ENCODE results near the gene FAH. TPM values are rescaled to one million over a fixed set of nuclear protein-coding genes. Genes with fewer than 3 reads are reported as not detected.

FAH gene
- total and polyA plus RNA-seq, 2 donors (not counting 3 experiments of a cell fraction or from before 2014, with no cell fraction given): 18.2 to 18.7 TPM

- POLR2A ChIA-PET: no interaction called here
- H3K36me3 ChIP-seq (ENCODE audit: control insufficient read depth in 2 of 2, extremely low read depth in 1 of 2, insufficient read depth in 2 of 2, low read length in 2 of 2): no peaks in the 10 kb centered on the region
- DNase-seq (ENCODE audit: low read depth, low spot score): no peak
- CTCF ChIA-PET: no interaction called here
- FAIRE-seq: no peak
- BruUV-seq (replicated peaks): no TSS peak
- H3K79me2 ChIP-seq (ENCODE audit: control insufficient read depth, insufficient read depth, low read length): no peaks in the 10 kb centered on the region
- H3K9me3 ChIP-seq (replicated peaks; ENCODE audit: control insufficient read depth, insufficient read depth, low read length): no peaks in the 10 kb centered on the region
- H4K20me1 ChIP-seq (replicated peaks; ENCODE audit: control insufficient read depth, extremely low read depth, insufficient read depth, low read length): no peaks in the 10 kb centered on the region
- intact Hi-C loops (cut with micrococcal nuclease): no loop called here
- no peak overlapping the region for H3K9ac ChIP-seq (replicated peaks; ENCODE audit: extremely low read depth, insufficient read depth, low read length)
- H3K4me1 ChIP-seq (ENCODE audit: control insufficient read depth, extremely low read depth, insufficient read depth, low read length): no peaks in the 10 kb centered on the region
- H3K4me2 ChIP-seq (ENCODE audit: insufficient read depth, low read length): no peak overlapping the region
- TF ChIP-seq POLR2AphosphoS5 (IDR thresholded peaks at IDR 0.05; ENCODE audit: insufficient read depth, low read depth, low read length): no peak
- TF ChIP-seq FOS (IDR thresholded peaks at IDR 0.05; ENCODE audit: borderline replicate concordance, insufficient read depth, low read length): no peak
- no peak for TF ChIP-seq MAX (IDR thresholded peaks at IDR 0.05; ENCODE audit: insufficient read depth, insufficient read length)
- TF ChIP-seq GATA2 (IDR thresholded peaks at IDR 0.05; ENCODE audit: insufficient read depth, insufficient read length, low read depth, low read length): no peak
- no peak for TF ChIP-seq MYC (IDR thresholded peaks at IDR 0.05; ENCODE audit: low read depth, low read length)
- no peak for TF ChIP-seq JUN (IDR thresholded peaks at IDR 0.05; ENCODE audit: borderline replicate concordance, insufficient read depth, insufficient read length, low read depth)
- H3K9me1 ChIP-seq (replicated peaks; ENCODE audit: control insufficient read depth, extremely low read depth, insufficient read depth, low read length): no peaks in the 10 kb centered on the region
- no peak overlapping the region for H3K4me3 ChIP-seq (replicated peaks in 1 of 3; ENCODE audit: insufficient read depth in 1 of 3, low read depth in 1 of 3, low read length in 3 of 3)
- no peak overlapping the region for H3K27ac ChIP-seq (ENCODE audit: insufficient read depth, low read depth, low read length)
- H3K27me3 ChIP-seq (ENCODE audit: control insufficient read depth in 2 of 2, insufficient read depth in 2 of 2, low read length in 2 of 2): no peaks in the 10 kb centered on the region
- H2AFZ ChIP-seq (ENCODE audit: low read depth, low read length): no peak overlapping the region
- dilution Hi-C loops (cut with MboI; ENCODE audit: extremely low pct_ligation_motif_present, low sequenced_read_pairs): no loop called here
Measured at GRCh38 chr15:80216141-80216540, 63.3 kb downstream of the FAH start.

- Histone ChIP-seq H3K9ac (replicated peaks; ENCODE audit: extremely low read depth, insufficient read depth, low read length) (no peak overlapping the region), H3K4me1 (ENCODE audit: control insufficient read depth, extremely low read depth, insufficient read depth, low read length) (no peaks in the 10 kb centered on the region), H3K4me3 (replicated peaks in 1 of 3; ENCODE audit: insufficient read depth in 1 of 3, low read depth in 1 of 3, low read length in 3 of 3) (no peak overlapping the region), H3K9me1 (replicated peaks; ENCODE audit: control insufficient read depth, extremely low read depth, insufficient read depth, low read length) (no peaks in the 10 kb centered on the region), H3K79me2 (ENCODE audit: control insufficient read depth, insufficient read depth, low read length) (no peaks in the 10 kb centered on the region), H3K4me2 (ENCODE audit: insufficient read depth, low read length) (no peak overlapping the region), H3K27me3 (ENCODE audit: control insufficient read depth in 2 of 2, insufficient read depth in 2 of 2, low read length in 2 of 2) (no peaks in the 10 kb centered on the region), H4K20me1 (replicated peaks; ENCODE audit: control insufficient read depth, extremely low read depth, insufficient read depth, low read length) (no peaks in the 10 kb centered on the region), H3K36me3 (ENCODE audit: control insufficient read depth in 2 of 2, extremely low read depth in 1 of 2, insufficient read depth in 2 of 2, low read length in 2 of 2) (no peaks in the 10 kb centered on the region), H3K9me3 (replicated peaks; ENCODE audit: control insufficient read depth, insufficient read depth, low read length) (no peaks in the 10 kb centered on the region), H2AFZ (ENCODE audit: low read depth, low read length) (no peak overlapping the region), H3K27ac (ENCODE audit: insufficient read depth, low read depth, low read length) (no peak overlapping the region)
- TF ChIP-seq JUN (IDR thresholded peaks at IDR 0.05; ENCODE audit: borderline replicate concordance, insufficient read depth, insufficient read length, low read depth): no peak
- TF ChIP-seq MYC (IDR thresholded peaks at IDR 0.05; ENCODE audit: low read depth, low read length): no peak
- TF ChIP-seq, protein P1, sequence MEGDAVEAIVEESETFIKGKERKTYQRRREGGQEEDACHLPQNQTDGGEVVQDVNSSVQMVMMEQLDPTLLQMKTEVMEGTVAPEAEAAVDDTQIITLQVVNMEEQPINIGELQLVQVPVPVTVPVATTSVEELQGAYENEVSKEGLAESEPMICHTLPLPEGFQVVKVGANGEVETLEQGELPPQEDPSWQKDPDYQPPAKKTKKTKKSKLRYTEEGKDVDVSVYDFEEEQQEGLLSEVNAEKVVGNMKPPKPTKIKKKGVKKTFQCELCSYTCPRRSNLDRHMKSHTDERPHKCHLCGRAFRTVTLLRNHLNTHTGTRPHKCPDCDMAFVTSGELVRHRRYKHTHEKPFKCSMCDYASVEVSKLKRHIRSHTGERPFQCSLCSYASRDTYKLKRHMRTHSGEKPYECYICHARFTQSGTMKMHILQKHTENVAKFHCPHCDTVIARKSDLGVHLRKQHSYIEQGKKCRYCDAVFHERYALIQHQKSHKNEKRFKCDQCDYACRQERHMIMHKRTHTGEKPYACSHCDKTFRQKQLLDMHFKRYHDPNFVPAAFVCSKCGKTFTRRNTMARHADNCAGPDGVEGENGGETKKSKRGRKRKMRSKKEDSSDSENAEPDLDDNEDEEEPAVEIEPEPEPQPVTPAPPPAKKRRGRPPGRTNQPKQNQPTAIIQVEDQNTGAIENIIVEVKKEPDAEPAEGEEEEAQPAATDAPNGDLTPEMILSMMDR (IDR thresholded peaks at IDR 0.05; ENCODE audit: extremely low read depth in 1 of 2, insufficient read depth in 1 of 2, low read depth in 1 of 2, low read length in 2 of 2): no peak
- TF ChIP-seq FOS (IDR thresholded peaks at IDR 0.05; ENCODE audit: borderline replicate concordance, insufficient read depth, low read length): no peak
- no peak for TF ChIP-seq GATA2 (IDR thresholded peaks at IDR 0.05; ENCODE audit: insufficient read depth, insufficient read length, low read depth, low read length)
- TF ChIP-seq POLR2A (IDR thresholded peaks at IDR 0.05; ENCODE audit: low read depth, low read length): no peak
- no peak for TF ChIP-seq EZH2 (IDR thresholded peaks at IDR 0.05; ENCODE audit: borderline replicate concordance, low read depth, low read length, severe bottlenecking)
- no peak for TF ChIP-seq POLR2AphosphoS5 (IDR thresholded peaks at IDR 0.05; ENCODE audit: insufficient read depth, low read depth, low read length)
- TF ChIP-seq MAX (IDR thresholded peaks at IDR 0.05; ENCODE audit: insufficient read depth, insufficient read length): no peak
- intact Hi-C loops (cut with micrococcal nuclease): no loop called here
- POLR2A ChIA-PET: no interaction called here
- dilution Hi-C loops (cut with MboI; ENCODE audit: extremely low pct_ligation_motif_present, low sequenced_read_pairs): no loop called here
- CTCF ChIA-PET: interaction anchor here (1.3 kb wide), 1 partner anchor 18 kb away, joined by 3 read pairs; no protein-coding TSS in a partner anchor
- BruUV-seq (replicated peaks): no TSS peak
- FAIRE-seq (no peak), DNase-seq (ENCODE audit: low read depth, low spot score) (no peak)
Measured at GRCh38 chr15:80216911-80217310, 64.1 kb downstream of the FAH start.

All from endothelial cell of umbilical vein (primary cell).